NCI-H2227 (cell line): ENCODE results near the gene HTT-AS.

Experiments
- DNase-seq: peaks from one replicate; lab custom pipeline; 2025; ENCODE audit not compliant: unreplicated experiment; lab: John Stamatoyannopoulos, UW

HTT-AS gene

DNA sequence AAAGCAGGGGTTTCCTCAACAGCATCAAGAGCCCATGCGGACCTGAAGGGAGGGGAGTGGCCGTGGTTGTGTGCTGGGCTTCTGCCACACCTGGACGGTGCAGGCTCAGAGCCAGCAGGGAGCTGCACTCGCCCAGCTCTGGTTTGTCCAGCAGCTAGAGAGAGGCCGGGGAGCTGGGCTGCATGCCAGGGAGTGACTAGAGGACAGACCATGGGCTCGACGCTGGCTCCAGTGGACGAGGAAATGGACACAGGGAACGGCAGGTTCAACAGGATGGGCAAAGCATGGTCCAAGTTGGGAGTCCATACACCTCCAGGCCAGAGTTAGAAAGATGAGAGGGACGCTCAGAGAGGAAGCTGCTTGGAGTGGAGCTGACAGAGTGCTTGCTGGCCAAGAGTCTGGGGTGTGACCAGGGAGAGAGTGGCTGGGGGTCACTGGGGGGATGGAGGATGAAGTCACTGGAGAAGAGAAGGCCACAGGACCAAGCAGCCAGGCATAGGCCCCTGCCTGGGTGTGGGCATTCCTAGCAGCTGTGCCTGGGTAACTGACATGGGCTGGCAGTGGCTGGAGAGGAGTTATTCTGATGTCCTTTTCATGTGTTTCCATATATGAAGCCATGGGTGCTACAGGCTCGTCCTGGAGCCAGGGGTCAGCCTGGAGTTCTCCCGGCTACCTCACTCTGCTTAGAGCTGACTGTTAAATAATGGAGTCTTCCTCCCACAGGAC, 42.8 kb downstream of the HTT-AS start:
- DNase-seq: no peak

GRCh38 chr4:3030566-3031356, 43.6 kb downstream of the HTT-AS start:
- no peak for DNase-seq

DNA sequence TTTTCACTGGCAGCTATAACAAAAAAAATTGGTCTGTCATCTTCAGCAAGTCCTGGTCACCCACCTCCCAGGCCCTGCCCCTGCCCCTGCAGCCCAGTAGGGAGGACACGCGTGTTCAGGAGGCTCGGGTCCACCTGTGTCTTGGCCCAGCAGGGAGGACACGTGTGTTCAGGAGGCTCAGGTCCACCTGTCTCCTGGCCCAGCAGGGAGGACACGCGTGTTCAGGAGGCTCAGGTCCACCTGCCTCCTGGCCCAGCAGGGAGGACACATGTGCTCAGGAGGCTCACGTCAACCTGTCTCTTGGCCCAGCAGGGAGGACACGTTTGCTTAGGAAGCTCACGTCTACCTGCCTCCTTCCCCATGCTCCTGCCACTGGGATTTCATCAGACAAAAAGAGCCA, 44.9 kb downstream of the HTT-AS start:
- no peak for DNase-seq

GRCh38 chr4:3026540-3026939, 47.8 kb downstream of the HTT-AS start:
- no peak for DNase-seq

GRCh38 chr4:3025881-3026280, 48.5 kb downstream of the HTT-AS start:
- no peak for DNase-seq

GRCh38 chr4:3022651-3023050, 51.7 kb downstream of the HTT-AS start:
- no peak for DNase-seq

GRCh38 chr4:3022112-3022511, 52.2 kb downstream of the HTT-AS start:
- no peak for DNase-seq

GRCh38 chr4:3021627-3022026, 52.7 kb downstream of the HTT-AS start:
- DNase-seq: no peak

- no peak for DNase-seq
These were observed 53.2 kb downstream of the HTT-AS start for GRCh38 chr4:3021127-3021526.

GRCh38 chr4:3019145-3019846, 55.0 kb downstream of the HTT-AS start:
- no peak for DNase-seq

DNA sequence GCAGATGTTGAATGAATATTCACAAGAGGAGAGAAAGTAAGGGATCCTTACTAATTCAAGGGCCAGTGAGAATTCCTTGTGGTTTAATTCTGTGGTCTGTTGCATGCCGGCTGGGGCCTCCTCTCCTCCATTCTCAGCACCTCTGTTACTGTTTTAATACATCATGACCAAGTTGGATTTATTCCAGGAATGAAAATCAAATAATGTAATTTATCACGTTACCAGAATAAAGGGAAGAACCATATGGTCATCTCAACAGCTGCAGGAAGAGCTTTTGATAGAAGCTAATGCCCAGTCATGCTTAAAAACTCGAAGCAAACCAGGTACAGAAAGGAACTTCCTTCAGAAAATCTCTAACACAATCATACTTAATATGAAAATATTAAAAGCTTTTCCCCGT, 56.8 kb downstream of the HTT-AS start:
- no peak for DNase-seq

DNA sequence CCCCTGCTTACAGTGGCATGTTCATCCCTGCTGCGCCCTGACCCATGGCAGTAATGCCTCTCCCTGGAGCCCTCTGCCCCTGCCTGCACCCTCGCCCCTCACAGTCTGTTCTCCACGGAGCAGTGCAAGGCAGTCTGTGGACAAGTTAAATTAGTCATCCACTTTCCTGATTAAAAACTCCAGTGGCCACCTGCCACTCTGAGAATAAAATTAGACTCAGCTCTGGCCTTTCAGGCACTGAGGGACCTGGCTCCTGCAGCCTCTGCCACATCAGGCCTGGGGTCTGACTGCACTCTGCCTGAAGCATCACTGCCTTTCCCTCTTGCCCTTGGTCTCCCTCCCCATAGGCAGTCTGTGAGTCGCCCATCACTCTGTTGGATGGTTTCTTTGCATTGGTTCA, 57.4 kb downstream of the HTT-AS start:
- DNase-seq: no peak

GRCh38 chr4:3013839-3014350, 60.4 kb downstream of the HTT-AS start:
- no peak for DNase-seq
